GM03348 (cell line): ENCODE data around the gene ZMYND11.
A peak's percentile ranks its signal among the peaks of the same experiment; 100 is the strongest.

Experiments used
- DNase-seq: peaks from one replicate; pipeline ENCODE4 v3.0.0; 2012; ENCODE audit warnings: low spot score

Gene ZMYND11

GRCh38 chr10:135132-135600, at the start of gene ZMYND11:
ZMYND11 (plus strand) TSS chr10:135455; CDS start chr10:180013, 44,558 bp downstream.
- DNase-seq: peak; percentile 93

GRCh38 chr10:86031-86430, 49.2 kb upstream of the ZMYND11 start:
- no peak for DNase-seq

- no peak for DNase-seq
These were observed 47.8 kb upstream of the ZMYND11 start for GRCh38 chr10:87177-88080.

GRCh38 chr10:88253-88652, 47.0 kb upstream of the ZMYND11 start:
- no peak for DNase-seq

GRCh38 chr10:89248-89647, 46.0 kb upstream of the ZMYND11 start:
- no peak for DNase-seq

GRCh38 chr10:90161-90560, 45.1 kb upstream of the ZMYND11 start:
- no peak for DNase-seq

- DNase-seq: no peak
These were observed 43.9 kb upstream of the ZMYND11 start for GRCh38 chr10:91313-91712.

GRCh38 chr10:92153-92552, 43.1 kb upstream of the ZMYND11 start:
- no peak for DNase-seq

- no peak for DNase-seq
These were observed 42.4 kb upstream of the ZMYND11 start for GRCh38 chr10:92846-93245.

- DNase-seq: no peak
These were observed 40.6 kb upstream of the ZMYND11 start for GRCh38 chr10:94613-95012.

- DNase-seq: no peak
These were observed 39.7 kb upstream of the ZMYND11 start for GRCh38 chr10:95356-96115.

GRCh38 chr10:96466-96865, 38.8 kb upstream of the ZMYND11 start:
- DNase-seq: no peak

GRCh38 chr10:104416-104815, 30.8 kb upstream of the ZMYND11 start:
- no peak for DNase-seq

GRCh38 chr10:104862-105565, 30.2 kb upstream of the ZMYND11 start:
- no peak for DNase-seq

- no peak for DNase-seq
These were observed 29.4 kb upstream of the ZMYND11 start for GRCh38 chr10:105806-106205.

- no peak for DNase-seq
These were observed 28.5 kb upstream of the ZMYND11 start for GRCh38 chr10:106740-107139.

GRCh38 chr10:112246-112645, 23.0 kb upstream of the ZMYND11 start:
- DNase-seq: no peak

- DNase-seq: no peak
These were observed 10.4 kb upstream of the ZMYND11 start for GRCh38 chr10:124874-125273.

- DNase-seq: no peak
These were observed 7.4 kb upstream of the ZMYND11 start for GRCh38 chr10:127612-128432.

GRCh38 chr10:129810-130209, 5.4 kb upstream of the ZMYND11 start:
- DNase-seq: peak; percentile 40
